SW480 (cell line): Measurements from ENCODE around the gene CMYA5.
"Not testable (repeated sequence)": the region's sequence is repeated elsewhere in the genome, so short reads cannot be mapped to it uniquely, and the experiment has no call there.

Experiments used
- DNase-seq: peaks from one replicate; pipeline ENCODE4 v3.0.0-alpha.2; 2016; ENCODE audit warnings: low spot score

Gene CMYA5

GRCh38 chr5:79702606-79703380, 13.2 kb downstream of the CMYA5 start:
- peak; percentile 25 for DNase-seq

GRCh38 chr5:79703381-79703645, 13.7 kb downstream of the CMYA5 start:
- DNase-seq, result no peak

DNA sequence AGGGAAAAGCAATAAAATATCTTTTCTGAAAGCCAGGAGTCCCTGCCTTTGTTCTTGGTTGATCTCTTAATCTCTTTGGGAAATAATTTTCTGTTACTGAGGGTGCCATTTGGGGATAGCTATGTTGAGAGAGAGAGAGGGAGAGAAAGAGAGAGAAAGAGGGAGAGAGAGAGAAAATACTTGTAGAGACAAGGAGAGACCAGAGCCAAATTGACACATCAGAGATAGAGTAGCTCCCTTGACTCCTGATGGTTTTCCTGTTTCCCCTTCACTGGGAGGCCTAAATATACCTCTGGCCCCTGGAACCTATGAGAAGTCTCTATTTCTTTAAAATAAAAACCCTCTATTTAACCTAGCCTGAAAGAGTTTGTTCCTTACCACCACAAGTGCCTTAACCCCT, 14.9 kb downstream of the CMYA5 start:
- DNase-seq, result no peak

DNA sequence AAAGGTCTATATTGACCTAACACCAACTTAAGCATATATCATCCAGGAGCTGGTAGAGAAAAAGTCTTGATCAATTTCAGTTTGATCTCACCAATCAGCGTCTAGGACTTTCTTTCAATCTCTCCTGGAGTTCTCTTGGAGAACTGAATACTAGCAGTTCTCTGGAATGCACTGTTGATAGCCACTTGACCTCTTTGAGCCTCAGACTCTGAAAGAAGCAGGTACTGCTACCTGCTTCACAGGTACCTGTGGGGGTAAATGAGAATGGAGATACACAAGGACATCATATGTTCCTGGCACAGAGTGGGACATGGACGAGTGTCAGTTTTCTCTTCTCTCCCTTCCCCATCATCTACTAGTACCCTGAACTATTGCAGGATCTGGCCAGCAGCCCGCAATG, 16.0 kb downstream of the CMYA5 start:
- no peak for DNase-seq

GRCh38 chr5:79706317-79706716, 16.7 kb downstream of the CMYA5 start:
- DNase-seq, result not testable (repeated sequence)

GRCh38 chr5:79707535-79707934, 17.9 kb downstream of the CMYA5 start:
- no peak for DNase-seq

DNA sequence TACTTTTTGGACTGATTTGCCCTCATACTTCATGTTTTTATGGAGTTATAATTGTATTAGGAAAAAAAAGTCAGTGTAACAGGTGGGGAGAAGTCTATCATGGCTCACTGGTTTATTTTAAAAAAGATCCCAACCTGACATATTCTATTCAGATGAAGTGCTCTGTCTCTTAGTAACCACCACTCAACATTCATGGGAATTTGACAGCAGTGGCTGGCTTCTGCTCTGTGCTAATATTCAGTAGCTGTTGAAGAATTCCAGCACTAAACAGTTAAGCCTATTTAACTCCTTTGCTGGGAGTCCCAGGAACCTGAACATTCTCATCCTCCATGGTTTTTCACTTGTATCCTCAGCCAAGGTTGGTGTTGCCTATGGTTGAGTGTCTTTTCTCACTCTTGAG, 23.1 kb downstream of the CMYA5 start:
- DNase-seq, result no peak

DNA sequence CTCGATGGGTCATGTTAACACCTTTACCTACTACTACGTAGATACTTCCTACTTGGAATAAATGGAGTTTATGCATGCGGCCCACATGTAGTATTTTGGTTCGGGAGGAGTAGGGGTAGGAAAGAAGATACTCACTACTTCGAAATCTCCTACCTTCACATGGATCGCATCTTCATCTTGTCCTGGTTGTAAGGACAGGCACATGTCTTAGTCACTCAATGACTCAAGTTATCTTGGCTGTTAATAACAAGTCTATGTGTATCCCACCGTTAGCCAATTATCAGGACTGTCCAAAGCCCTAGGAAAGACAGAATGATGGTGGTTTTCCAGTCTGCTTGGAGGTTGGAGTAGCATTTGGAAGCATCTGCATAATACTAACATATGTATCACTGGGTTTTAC, 24.1 kb downstream of the CMYA5 start:
- no peak for DNase-seq

- no peak for DNase-seq
Measured at GRCh38 chr5:79716839-79717238, 27.2 kb downstream of the CMYA5 start.

GRCh38 chr5:79720096-79720495, 30.5 kb downstream of the CMYA5 start:
- DNase-seq, result no peak

- no peak for DNase-seq
Measured at GRCh38 chr5:79727451-79728355, 38.1 kb downstream of the CMYA5 start.

GRCh38 chr5:79728396-79728795, 38.8 kb downstream of the CMYA5 start:
- DNase-seq, result no peak

GRCh38 chr5:79729679-79730078, 40.0 kb downstream of the CMYA5 start:
- peak; percentile 19 for DNase-seq

DNA sequence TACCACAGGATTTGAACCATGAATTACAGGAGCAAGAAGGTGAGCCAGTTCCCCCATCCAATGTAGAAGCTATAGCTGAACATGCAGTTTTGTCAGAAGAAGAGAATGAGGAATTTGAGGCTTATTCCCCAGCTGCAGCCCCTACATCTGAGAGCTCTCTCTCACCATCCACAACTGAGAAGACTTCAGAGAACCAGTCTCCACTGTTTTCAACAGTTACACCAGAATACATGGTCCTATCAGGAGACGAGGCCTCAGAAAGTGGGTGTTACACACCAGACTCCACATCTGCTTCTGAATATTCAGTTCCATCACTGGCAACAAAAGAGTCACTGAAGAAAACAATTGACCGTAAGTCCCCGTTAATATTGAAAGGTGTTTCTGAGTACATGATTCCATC, 40.9 kb downstream of the CMYA5 start:
- DNase-seq, result no peak

- DNase-seq, result no peak
Measured at GRCh38 chr5:79731775-79732174, 42.1 kb downstream of the CMYA5 start.

DNA sequence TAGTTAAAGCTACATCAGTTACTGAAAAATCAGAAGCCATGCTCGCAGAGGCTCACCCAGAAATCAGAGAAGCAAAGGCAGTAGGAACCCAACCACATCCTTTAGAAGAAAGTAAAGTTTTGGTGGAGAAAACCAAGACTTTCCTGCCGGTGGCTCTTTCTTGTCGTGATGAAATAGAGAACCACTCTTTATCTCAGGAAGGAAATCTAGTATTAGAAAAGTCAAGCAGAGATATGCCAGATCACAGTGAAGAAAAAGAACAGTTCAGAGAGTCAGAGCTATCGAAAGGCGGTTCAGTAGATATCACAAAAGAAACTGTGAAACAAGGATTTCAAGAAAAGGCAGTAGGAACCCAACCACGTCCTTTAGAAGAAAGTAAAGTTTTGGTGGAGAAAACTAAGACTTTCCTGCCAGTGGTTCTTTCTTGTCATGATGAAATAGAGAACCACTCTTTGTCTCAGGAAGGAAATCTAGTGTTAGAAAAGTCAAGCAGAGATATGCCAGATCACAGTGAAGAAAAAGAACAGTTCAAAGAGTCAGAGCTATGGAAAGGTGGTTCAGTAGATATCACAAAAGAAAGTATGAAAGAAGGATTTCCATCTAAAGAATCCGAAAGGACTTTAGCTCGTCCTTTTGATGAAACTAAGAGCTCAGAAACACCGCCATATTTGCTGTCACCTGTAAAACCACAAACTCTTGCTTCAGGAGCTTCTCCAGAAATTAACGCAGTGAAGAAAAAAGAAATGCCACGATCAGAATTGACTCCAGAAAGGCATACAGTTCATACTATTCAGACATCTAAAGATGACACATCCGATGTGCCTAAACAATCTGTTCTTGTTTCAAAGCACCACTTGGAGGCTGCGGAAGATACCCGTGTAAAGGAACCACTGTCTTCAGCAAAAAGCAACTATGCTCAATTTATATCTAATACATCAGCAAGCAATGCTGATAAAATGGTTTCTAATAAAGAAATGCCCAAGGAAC, 47.2 kb downstream of the CMYA5 start:
- no peak for DNase-seq

DNA sequence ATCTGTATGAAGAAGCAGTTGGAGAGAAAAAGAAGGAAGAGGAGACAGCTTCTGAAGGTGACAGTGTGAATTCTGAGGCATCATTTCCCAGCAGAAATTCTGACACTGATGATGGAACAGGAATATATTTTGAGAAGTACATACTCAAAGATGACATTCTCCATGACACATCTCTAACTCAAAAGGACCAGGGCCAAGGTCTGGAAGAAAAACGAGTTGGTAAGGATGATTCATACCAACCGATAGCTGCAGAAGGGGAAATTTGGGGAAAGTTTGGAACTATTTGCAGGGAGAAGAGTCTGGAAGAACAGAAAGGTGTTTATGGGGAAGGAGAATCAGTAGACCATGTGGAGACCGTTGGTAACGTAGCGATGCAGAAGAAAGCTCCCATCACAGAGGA, 48.7 kb downstream of the CMYA5 start:
- no peak for DNase-seq

DNA sequence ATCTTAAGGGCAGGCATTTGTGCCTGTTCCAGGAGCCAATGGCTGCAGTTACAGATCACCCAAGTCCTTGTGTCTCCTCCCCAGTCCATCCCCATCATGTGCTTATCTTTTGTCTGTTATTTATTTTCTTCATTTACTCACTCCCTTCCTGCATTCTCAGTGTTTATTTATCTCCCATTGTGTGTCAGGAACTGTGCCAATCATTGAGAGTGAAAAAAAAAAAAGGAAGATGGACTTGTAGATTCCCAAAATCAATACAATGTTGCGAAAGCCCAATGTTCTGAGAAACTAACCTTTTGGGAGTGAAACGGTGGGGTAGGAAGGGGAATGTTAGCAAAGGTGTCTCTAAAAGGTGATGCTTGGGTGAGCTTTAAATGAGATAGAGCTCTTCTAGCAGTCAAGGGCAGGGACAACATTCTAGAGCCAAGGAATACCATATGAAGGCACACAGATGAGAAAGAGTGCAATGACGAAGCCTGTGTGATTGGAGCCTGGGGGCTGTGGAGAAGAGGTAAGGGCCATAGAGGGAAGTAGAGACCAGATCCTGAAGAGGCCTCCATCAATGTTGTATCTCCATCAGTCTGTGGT, 53.0 kb downstream of the CMYA5 start:
- DNase-seq, result no peak

GRCh38 chr5:79743846-79744605, 54.4 kb downstream of the CMYA5 start:
- no peak for DNase-seq

DNA sequence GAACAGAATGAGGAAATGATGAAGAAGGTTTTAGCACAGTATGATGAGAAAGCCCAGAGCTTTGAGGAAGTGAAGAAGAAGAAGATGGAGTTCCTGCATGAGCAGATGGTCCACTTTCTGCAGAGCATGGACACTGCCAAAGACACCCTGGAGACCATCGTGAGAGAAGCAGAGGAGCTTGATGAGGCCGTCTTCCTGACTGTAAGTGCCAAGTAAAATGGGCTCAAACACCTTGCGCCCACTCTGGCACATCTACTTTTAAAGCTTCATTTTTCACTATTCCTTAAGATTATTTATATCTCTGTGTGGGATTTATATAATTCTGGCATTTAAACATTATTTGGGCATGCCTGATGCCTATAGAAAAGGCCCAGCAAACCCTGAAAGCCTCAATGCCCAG, 55.6 kb downstream of the CMYA5 start:
- DNase-seq, result no peak
